ENCODE data around the gene TENT4A. TPM values are rescaled to one million over a fixed set of nuclear protein-coding genes. Genes with fewer than 3 reads are reported as not detected.

Gene TENT4A
- total RNA-seq, 4 donors from 2014 or later = 20.9 to 70.3 (median 28.1) TPM

DNA sequence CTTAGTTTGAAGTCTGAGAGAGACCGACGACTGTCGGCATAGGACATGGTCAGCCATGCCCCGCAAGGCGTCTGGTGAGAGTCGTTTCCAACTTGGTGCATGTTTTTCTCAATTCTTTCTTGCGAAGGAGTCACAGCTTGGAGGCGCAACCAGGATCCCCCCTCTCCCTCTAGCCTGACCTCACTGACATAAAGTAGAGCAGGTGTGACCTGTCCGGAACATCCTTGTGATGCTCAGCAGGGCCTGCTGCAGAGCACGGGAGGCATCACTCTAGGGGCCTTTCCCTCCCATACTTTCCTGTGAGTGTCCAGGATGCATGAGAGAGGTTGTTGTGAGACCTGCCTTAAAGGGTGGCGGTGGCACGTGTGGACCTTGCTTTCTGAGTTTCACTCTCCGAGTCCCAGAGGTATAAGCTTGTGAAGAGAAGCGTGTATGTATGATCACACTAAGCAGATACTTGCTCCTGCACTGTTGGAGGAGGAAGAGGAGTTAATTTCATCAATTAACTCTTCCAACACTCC is 5.0 kb downstream of the TENT4A start:
- WGBS, 2 donors (ENCODE audit: low coverage in 1 of 2) = 60 to 81% methylated on average over 2 to 14 of the region's 14 CpGs
- DNase-seq = no peak

GRCh38 chr5:6718718-6719117 is 5.5 kb downstream of the TENT4A start:
- WGBS, 2 donors (ENCODE audit: low coverage in 1 of 2) = 71 to 74% methylated on average over 5 of the region's 5 CpGs
- in situ Hi-C loops (cut with MboI; ENCODE audit: low pct_ligation_motif_present in 1 of 4, low pct_unique_long_range_greater_than_20kb in 1 of 4, low sequenced_read_pairs in 3 of 4) (loop anchor here in 1 of 4 donors (10.0 kb wide), 1 partner anchor 84 kb away; the partner anchor contains the start of genes NSUN2 and SRD5A1), intact Hi-C loops (cut with DNase I; ENCODE audit: low total_unique reads) (no loop called here)
- Histone ChIP-seq H3K27ac (no peak overlapping the region), H3K36me3 (no peaks in the 10 kb centered on the region), H3K4me1 (peaks cover 53 to 76% (median 55%) of the 10 kb centered on the region in 4 donors), H3K27me3 (no peaks in the 10 kb centered on the region), H3K4me3 (no peak overlapping the region), H3K9me3 (no peaks in the 10 kb centered on the region)
- TF ChIP-seq EP300 (IDR thresholded peaks at IDR 0.05; ENCODE audit: low read depth) (no peak), POLR2AphosphoS5 (IDR thresholded peaks at IDR 0.05) (no peak), POLR2A (IDR thresholded peaks at IDR 0.05) (no peak)
- TF ChIP-seq, protein P1, sequence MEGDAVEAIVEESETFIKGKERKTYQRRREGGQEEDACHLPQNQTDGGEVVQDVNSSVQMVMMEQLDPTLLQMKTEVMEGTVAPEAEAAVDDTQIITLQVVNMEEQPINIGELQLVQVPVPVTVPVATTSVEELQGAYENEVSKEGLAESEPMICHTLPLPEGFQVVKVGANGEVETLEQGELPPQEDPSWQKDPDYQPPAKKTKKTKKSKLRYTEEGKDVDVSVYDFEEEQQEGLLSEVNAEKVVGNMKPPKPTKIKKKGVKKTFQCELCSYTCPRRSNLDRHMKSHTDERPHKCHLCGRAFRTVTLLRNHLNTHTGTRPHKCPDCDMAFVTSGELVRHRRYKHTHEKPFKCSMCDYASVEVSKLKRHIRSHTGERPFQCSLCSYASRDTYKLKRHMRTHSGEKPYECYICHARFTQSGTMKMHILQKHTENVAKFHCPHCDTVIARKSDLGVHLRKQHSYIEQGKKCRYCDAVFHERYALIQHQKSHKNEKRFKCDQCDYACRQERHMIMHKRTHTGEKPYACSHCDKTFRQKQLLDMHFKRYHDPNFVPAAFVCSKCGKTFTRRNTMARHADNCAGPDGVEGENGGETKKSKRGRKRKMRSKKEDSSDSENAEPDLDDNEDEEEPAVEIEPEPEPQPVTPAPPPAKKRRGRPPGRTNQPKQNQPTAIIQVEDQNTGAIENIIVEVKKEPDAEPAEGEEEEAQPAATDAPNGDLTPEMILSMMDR (IDR thresholded peaks at IDR 0.05) = no peak
- no peak for DNase-seq

More for the DNA sequence above, 5.0 kb downstream of the TENT4A start:
- Histone ChIP-seq H3K4me3 (no peak overlapping the region), H3K4me1 (peaks cover 49 to 72% (median 55%) of the 10 kb centered on the region in 4 donors), H3K9me3 (no peaks in the 10 kb centered on the region), H3K36me3 (no peaks in the 10 kb centered on the region), H3K27me3 (no peaks in the 10 kb centered on the region), H3K27ac (no peak overlapping the region)
- TF ChIP-seq, protein P1 (IDR thresholded peaks at IDR 0.05) = no peak
- TF ChIP-seq POLR2A (IDR thresholded peaks at IDR 0.05) (no peak), POLR2AphosphoS5 (IDR thresholded peaks at IDR 0.05) (no peak), EP300 (IDR thresholded peaks at IDR 0.05; ENCODE audit: low read depth) (no peak)
- in situ Hi-C loops (cut with MboI; ENCODE audit: low pct_ligation_motif_present in 1 of 4, low pct_unique_long_range_greater_than_20kb in 1 of 4, low sequenced_read_pairs in 3 of 4) = loop anchor here in 1 of 4 donors (10.0 kb wide), 1 partner anchor 83 kb away; the partner anchor contains the start of genes NSUN2 and SRD5A1
- intact Hi-C loops (cut with DNase I; ENCODE audit: low total_unique reads) = no loop called here

DNA sequence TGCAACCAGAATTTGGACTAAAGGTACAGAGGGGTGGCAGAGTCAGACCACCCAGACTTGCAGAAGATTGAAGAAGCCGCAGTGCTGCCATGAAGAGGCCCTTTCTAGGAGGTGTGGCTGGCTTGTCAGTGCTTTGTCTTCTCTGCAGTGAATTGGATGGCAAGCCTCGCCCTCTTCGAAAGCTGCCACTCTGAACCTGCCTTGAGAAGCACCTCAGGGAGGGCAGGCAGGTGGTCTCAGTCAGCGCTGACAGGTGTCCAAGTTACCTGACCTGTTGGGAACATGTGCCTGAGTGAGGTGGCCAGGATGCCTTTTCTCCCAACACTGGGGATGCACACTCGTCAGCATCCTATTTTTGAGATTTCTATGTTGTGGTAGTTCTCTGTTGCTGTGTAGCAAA is 6.2 kb downstream of the TENT4A start:
- 88% methylated on average over 5 of the region's 5 CpGs; no CpG with 5 or more reads in 1 of the 2 donors for WGBS, 2 donors (ENCODE audit: low coverage in 1 of 2)
- Histone ChIP-seq H3K36me3 (no peaks in the 10 kb centered on the region), H3K27me3 (no peaks in the 10 kb centered on the region), H3K4me1 (peaks cover 53 to 81% (median 55%) of the 10 kb centered on the region in 4 donors), H3K27ac (no peak overlapping the region), H3K4me3 (no peak overlapping the region), H3K9me3 (no peaks in the 10 kb centered on the region)
- in situ Hi-C loops (cut with MboI; ENCODE audit: low pct_ligation_motif_present in 1 of 4, low pct_unique_long_range_greater_than_20kb in 1 of 4, low sequenced_read_pairs in 3 of 4) (loop anchor here in 1 of 4 donors (10.0 kb wide), 1 partner anchor 85 kb away; the partner anchor contains the start of genes NSUN2 and SRD5A1), intact Hi-C loops (cut with DNase I; ENCODE audit: low total_unique reads) (no loop called here)
- DNase-seq = no peak
- TF ChIP-seq, protein P1 (IDR thresholded peaks at IDR 0.05) = no peak
- no peak for TF ChIP-seq POLR2A (IDR thresholded peaks at IDR 0.05)

DNA sequence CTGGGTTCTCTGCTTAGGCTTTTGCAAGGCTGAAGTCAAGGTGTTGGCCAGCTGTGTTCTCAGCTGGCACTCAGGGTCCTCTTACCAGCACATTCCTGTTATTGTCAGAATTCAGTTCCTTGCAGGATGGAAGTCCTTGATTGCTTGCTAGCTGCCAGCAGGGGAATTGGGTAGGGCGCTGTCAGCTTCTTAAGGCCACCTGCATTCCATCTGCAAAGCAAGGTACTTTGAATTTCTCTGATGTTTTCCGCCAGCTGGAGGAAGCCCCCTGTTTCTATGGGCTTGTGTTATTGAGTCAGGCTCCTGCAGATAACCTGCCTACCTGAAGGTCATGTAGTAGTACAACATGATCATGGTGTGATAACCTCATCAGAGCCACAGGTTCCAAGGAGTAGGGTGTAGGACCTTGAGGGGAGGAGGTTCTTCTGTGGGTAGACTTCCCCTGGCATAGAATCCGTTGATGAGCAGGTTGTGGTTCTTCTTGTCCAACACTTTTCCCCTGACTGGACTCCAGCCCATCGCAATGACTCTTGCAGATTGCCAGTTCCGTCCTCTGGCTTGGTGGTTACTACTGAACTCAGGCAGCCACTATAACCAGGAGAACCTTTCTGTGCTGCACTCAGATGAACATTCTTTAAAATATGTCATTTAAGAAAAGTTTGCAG is 6.8 kb downstream of the TENT4A start:
- Histone ChIP-seq H3K4me3 (no peak overlapping the region), H3K4me1 (peaks cover 50 to 77% (median 53%) of the 10 kb centered on the region in 4 donors), H3K27ac (no peak overlapping the region), H3K9me3 (no peaks in the 10 kb centered on the region), H3K27me3 (no peaks in the 10 kb centered on the region), H3K36me3 (no peaks in the 10 kb centered on the region)
- WGBS, 2 donors (ENCODE audit: low coverage in 1 of 2) = 65 to 78% methylated on average over 3 to 5 of the region's 5 CpGs
- TF ChIP-seq POLR2AphosphoS5 (IDR thresholded peaks at IDR 0.05) (no peak), EP300 (IDR thresholded peaks at IDR 0.05; ENCODE audit: low read depth) (no peak), POLR2A (IDR thresholded peaks at IDR 0.05) (no peak)
- TF ChIP-seq, protein P1 (IDR thresholded peaks at IDR 0.05) = no peak
- intact Hi-C loops (cut with DNase I; ENCODE audit: low total_unique reads) = no loop called here
- DNase-seq = no peak
- in situ Hi-C loops (cut with MboI; ENCODE audit: low pct_ligation_motif_present in 1 of 4, low pct_unique_long_range_greater_than_20kb in 1 of 4, low sequenced_read_pairs in 3 of 4) = loop anchor here in 1 of 4 donors (10.0 kb wide), 1 partner anchor 85 kb away; the partner anchor contains the start of genes NSUN2 and SRD5A1
